HepG2 (cell line): Measurements from ENCODE around the gene TUBA1A. TPM values are rescaled to one million over a fixed set of nuclear protein-coding genes. Genes with fewer than 3 reads are reported as not detected.
"Not testable (repeated sequence)": the region's sequence is repeated elsewhere in the genome, so short reads cannot be mapped to it uniquely, and the experiment has no call there.

Experiments
- ATAC-seq: fragments of 200-7000 bp; cut with Tn5 transposase; 3 replicates; pipeline ENCODE4 v1.9.1; 2020; ENCODE audit warnings: mild to moderate bottlenecking, moderate library complexity
- BruUV-seq: library from RNA; stranded (reverse); fragments of 400-500 nt; replicated peaks from 2 replicates; lab custom pipeline; 2021; lab: Mats Ljungman, UMichigan
- CTCF ChIA-PET: fragments of 300-600 bp; formaldehyde crosslinking; extraction: SDS; loops from one replicate; lab custom pipeline; 2021; ENCODE audit warnings: low total read pairs, inconsistent platforms, low intra/inter-chr PET ratio; lab: Yijun Ruan, JAX
- POLR2A ChIA-PET: fragments of 350-600 bp; sonication (Branson Sonifier 250); formaldehyde crosslinking; loops from one replicate; lab custom pipeline; 2020; ENCODE audit warnings: antibody characterized with exemption, inconsistent platforms; lab: Yijun Ruan, JAX
- DNase-seq: peaks from one replicate; pipeline ENCODE4 v3.0.0-alpha.2; 2015; ENCODE audit warnings: low spot score
- FAIRE-seq: peaks from 3 replicates; lab custom pipeline; 2011; peaks lifted over from hg19 to GRCh38; lab: Jason Lieb, UNC
- H2AFZ ChIP-seq: one replicate; pipeline ENCODE4 v1.6.1; 2011; ENCODE audit warnings: low read length, inconsistent platforms
- H3K27ac ChIP-seq: fragments of 300-600 bp; 3 replicates; pipeline ENCODE4 v1.8.0; 2011; ENCODE audit warnings: mixed run types, mild to moderate bottlenecking, mixed read lengths, low read length, inconsistent platforms; ENCODE audit not compliant: insufficient read depth; ENCODE audit errors: extremely low read length
- H3K27me3 ChIP-seq, 2 experiments: fragments of 200-600 bp in 1 of 2; 2 replicates in 1 of 2; 3 replicates in 1 of 2; pipeline versions ENCODE4 v1.6.0 to v1.8.0; 2011; ENCODE audit warnings: low read length in 2 of 2, mild to moderate bottlenecking in 2 of 2, moderate library complexity in 2 of 2, inconsistent platforms in 1 of 2; ENCODE audit not compliant: insufficient read depth in 2 of 2, control insufficient read depth in 1 of 2
- H3K36me3 ChIP-seq, 2 experiments: fragments of 200-600 bp in 1 of 2; replicated peaks in 1 of 2; 2 replicates in 1 of 2; 3 replicates in 1 of 2; pipeline versions ENCODE4 v1.5.1 to v1.8.0; 2011; ENCODE audit warnings: low read length in 2 of 2, inconsistent platforms in 1 of 2; ENCODE audit not compliant: insufficient read depth in 2 of 2, control insufficient read depth in 1 of 2
- H3K4me1 ChIP-seq: 2 replicates; pipeline ENCODE4 v1.5.1; 2012; ENCODE audit warnings: low read length, inconsistent platforms; ENCODE audit not compliant: insufficient read depth
- H3K4me2 ChIP-seq: 2 replicates; pipeline ENCODE4 v1.6.0; 2011; ENCODE audit warnings: low read depth, low read length, inconsistent platforms
- H3K4me3 ChIP-seq, 3 experiments: fragments of 200-600 bp in 1 of 3; sonication (generic), shearing (Covaris generic) in 1 of 3; replicated peaks in 1 of 3; 2 replicates each; pipeline ENCODE4 v1.5.1; 2011 to 2016; ENCODE audit warnings: low read length in 3 of 3, inconsistent platforms in 2 of 3, low read depth in 2 of 3, mild to moderate bottlenecking in 2 of 3, control low read depth in 1 of 3, mixed read lengths in 1 of 3; ENCODE audit not compliant: insufficient read depth in 1 of 3
- H3K79me2 ChIP-seq: one replicate; pipeline ENCODE4 v1.6.1; 2011; ENCODE audit warnings: low read length, inconsistent platforms; ENCODE audit not compliant: insufficient read depth
- H3K9ac ChIP-seq: 2 replicates; pipeline ENCODE4 v1.6.0; 2011; ENCODE audit warnings: mild to moderate bottlenecking, low read depth, low read length, inconsistent platforms; ENCODE audit not compliant: insufficient read depth
- H3K9me3 ChIP-seq: 2 replicates; pipeline ENCODE4 v1.5.1; 2012; ENCODE audit warnings: mild to moderate bottlenecking, low read length
- H4K20me1 ChIP-seq: 2 replicates; pipeline ENCODE4 v1.6.0; 2011; ENCODE audit warnings: inconsistent platforms, mild to moderate bottlenecking, low read length, moderate library complexity; ENCODE audit not compliant: insufficient read depth
- CERS6 ChIP-seq: sonication (generic); formaldehyde crosslinking; IDR thresholded peaks from 2 replicates; pipeline ENCODE4 v1.5.0; 2020; ENCODE audit warnings: missing genetic modification reagents
- GLI4 ChIP-seq: sonication (generic); formaldehyde crosslinking; IDR thresholded peaks from 2 replicates; pipeline ENCODE4 v1.5.1; 2020; ENCODE audit warnings: missing genetic modification reagents, mild to moderate bottlenecking, moderate library complexity, borderline replicate concordance
- SIX1 ChIP-seq: sonication (generic); formaldehyde crosslinking; IDR thresholded peaks from 2 replicates; pipeline ENCODE4 v1.4.0; 2020; ENCODE audit warnings: missing genetic modification reagents, borderline replicate concordance
- ZNF121 ChIP-seq: sonication (generic); formaldehyde crosslinking; IDR thresholded peaks from 2 replicates; pipeline ENCODE4 v1.5.0; 2020; ENCODE audit warnings: mild to moderate bottlenecking, missing genetic modification reagents
- ZNF281 ChIP-seq: sonication (generic); formaldehyde crosslinking; IDR thresholded peaks from 2 replicates; pipeline ENCODE4 v1.4.0; 2020; ENCODE audit warnings: missing genetic modification reagents, borderline replicate concordance
- ZNF430 ChIP-seq: sonication (generic); formaldehyde crosslinking; IDR thresholded peaks from 2 replicates; pipeline ENCODE4 v1.9.0; 2021; ENCODE audit warnings: mild to moderate bottlenecking, missing genetic modification reagents
- WGBS: methylation state at CpG from one replicate; pipeline ENCODE4 v1.1.6; 2017; ENCODE audit warnings: low lambda C conversion rate; 5-methylcytosine and 5-hydroxymethylcytosine counted together
- in situ Hi-C: cut with HindIII; loops from 2 replicates; pipeline ENCODE4 v1.10.0; 2017; ENCODE audit warnings: low pct_unique_long_range_greater_than_20kb; ENCODE audit not compliant: extremely low pct_ligation_motif_present
- intact Hi-C: fragments of 100-400 bp; cut with micrococcal nuclease; formaldehyde crosslinking; loops from one replicate; pipeline ENCODE4 v1.10.0; 2022; ENCODE audit not compliant: unreplicated experiment
- polyA plus RNA-seq, 8 experiments: library from polyadenylated mRNA; depleted of rRNA in 3 of 8; stranded (reverse) in 7 of 8; unstranded in 1 of 8; fragments of >200 nt; fragmentation: Illumina TruSeq in 4 of 8; extraction: Trizol in 4 of 8; gene quantifications; 2 replicates each; pipeline versions ENCODE4 v1.2.1 to v1.2.3, GENCODE V29; 2011 to 2016; ENCODE audit warnings: low read depth in 4 of 8, missing spikeins in 1 of 8, mixed read lengths in 1 of 8; ENCODE audit not compliant: insufficient read depth in 1 of 8
- total RNA-seq, 5 experiments: library from RNA; depleted of rRNA; stranded (reverse); fragments of >200 nt; fragmentation: Illumina TruSeq; extraction: Trizol; gene quantifications; 2 replicates each; pipeline ENCODE4 v1.2.3, GENCODE V29; 2016; ENCODE audit warnings: low read depth in 1 of 5

Gene TUBA1A
- total and polyA plus RNA-seq, 2 of the 13 experiments (the other 11 are each of a cell fraction or from before 2014, with no cell fraction given) = 20.7 to 24.8 TPM

- TF ChIP-seq SIX1 (CRISPR knock-in tag) (no peak), GLI4 (CRISPR knock-in tag) (no peak), ZNF281 (no peak), ZNF430 (CRISPR knock-in tag) (no peak)
Measured at GRCh38 chr12:49170924-49171323, 18.0 kb downstream of the TUBA1A start (continued).

GRCh38 chr12:49165114-49165513 is 23.8 kb downstream of the TUBA1A start:
- Histone ChIP-seq H3K4me1 (no peaks in the 10 kb centered on the region), H3K4me2 (no peak overlapping the region), H3K9me3 (no peaks in the 10 kb centered on the region), H4K20me1 (no peaks in the 10 kb centered on the region), H3K79me2 (no peaks in the 10 kb centered on the region), H3K36me3 (no peaks in the 10 kb centered on the region), H3K4me3 (no peak overlapping the region), H3K27ac (no peak overlapping the region), H2AFZ (no peak overlapping the region), H3K9ac (no peak overlapping the region)
- POLR2A ChIA-PET = no interaction called here
- CTCF ChIA-PET = no interaction called here
- 67% methylated on average over 2 of the region's 2 CpGs for WGBS
- FAIRE-seq (no peak), ATAC-seq (no peak), DNase-seq (no peak)
- intact Hi-C loops (no loop called here), in situ Hi-C loops (no loop called here)
- no TSS peak for BruUV-seq
- TF ChIP-seq CERS6 (CRISPR knock-in tag) (no peak), ZNF121 (CRISPR knock-in tag) (0 out of 2 replicates have a peak, but pooled peaks have one; percentile 12)
- TF ChIP-seq, all 625 proteins: peak for 1
- H3K27me3 ChIP-seq = peaks cover 0 to 5% of the 10 kb centered on the region in 2 experiments; a peak in 3 of 5 replicates

- in situ Hi-C loops, H3K4me2 ChIP-seq, FAIRE-seq, H3K9ac ChIP-seq, BruUV-seq, intact Hi-C loops, H3K79me2 ChIP-seq, H3K27me3 ChIP-seq, H4K20me1 ChIP-seq, POLR2A ChIA-PET, H2AFZ ChIP-seq, H3K4me1 ChIP-seq, CTCF ChIA-PET, ATAC-seq, DNase-seq, H3K27ac ChIP-seq, H3K36me3 ChIP-seq, H3K4me3 ChIP-seq, H3K9me3 ChIP-seq: not testable (repeated sequence)
- WGBS = 19% methylated on average over 4 of the region's 4 CpGs
Measured at GRCh38 chr12:49161901-49162300, 27.0 kb downstream of the TUBA1A start.
